ENCODE data around the gene NEDD4L.
"Not testable (repeated sequence)": the region's sequence is repeated elsewhere in the genome, so short reads cannot be mapped to it uniquely, and the experiment has no call there.

NEDD4L gene

DNA sequence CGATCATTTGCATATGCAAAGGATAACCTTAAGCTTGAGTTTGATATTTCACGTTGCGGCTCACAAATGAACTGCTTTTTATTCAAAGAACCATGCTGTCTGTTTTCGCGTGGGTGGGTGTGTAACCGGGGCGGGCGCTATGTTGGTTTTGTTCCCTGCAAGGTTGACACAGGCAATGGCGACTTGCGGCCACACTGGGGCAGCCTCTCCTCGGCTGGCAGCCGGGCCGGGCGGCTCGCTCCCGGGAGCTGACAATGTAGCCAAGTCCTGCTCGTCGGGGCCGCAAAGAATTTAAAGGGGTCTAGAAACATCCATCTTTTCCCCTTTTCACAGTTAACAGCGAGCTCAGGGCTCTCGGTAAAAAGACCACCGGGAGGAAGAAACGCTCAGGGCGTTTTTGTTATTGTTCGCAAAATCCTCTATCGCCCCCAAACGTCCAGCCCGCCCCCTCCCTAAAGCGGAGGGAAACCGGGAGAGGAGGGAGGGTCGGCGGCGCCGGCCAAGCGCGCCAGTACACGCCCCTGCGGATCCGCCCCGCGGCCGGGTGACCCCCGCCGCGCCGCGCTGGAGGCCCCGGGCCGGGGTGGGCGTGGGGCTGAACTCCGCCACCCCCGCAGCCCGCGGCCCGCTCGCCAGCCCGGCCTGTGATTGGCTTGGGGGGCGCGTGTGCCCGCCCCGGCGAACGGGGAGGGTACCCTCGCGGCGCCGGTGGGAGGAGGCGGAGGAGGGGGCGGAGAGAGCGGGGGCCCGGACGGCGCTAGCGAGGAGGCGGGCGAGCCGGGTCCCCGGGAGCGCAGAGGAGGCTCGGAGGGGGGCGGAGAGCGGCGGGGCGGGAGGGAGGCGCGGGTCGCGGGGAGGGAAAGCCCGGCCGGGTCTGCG is at the start of gene NEDD4L:
Gene NEDD4L (plus strand): TSS at position 736 of the 879 bp plus-strand sequence. CDS start 435 bp downstream, outside the sequence.
- DNase-seq (ENCODE audit: low spot score) = peak; percentile 91

DNA sequence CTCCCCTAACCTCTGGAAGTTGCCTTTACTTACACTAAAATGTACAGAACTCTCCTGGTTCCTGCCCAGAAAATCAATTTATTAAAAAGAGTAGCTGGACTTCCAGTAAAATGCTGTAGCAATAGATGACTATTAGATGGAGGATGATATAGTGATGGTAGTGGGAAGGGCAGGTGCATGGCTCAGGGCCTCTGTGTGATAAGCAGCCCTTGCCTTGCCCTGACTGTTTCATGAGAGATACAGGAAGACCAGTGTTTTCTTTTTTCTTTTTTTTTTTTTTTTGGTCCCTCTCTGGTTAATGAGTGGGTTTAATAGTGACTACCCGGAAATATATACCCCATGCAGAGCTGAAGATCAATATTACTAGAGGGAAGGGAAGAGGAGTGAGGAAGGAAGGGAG is 48.7 kb upstream of the NEDD4L start:
- DNase-seq (ENCODE audit: low spot score) = no peak

DNA sequence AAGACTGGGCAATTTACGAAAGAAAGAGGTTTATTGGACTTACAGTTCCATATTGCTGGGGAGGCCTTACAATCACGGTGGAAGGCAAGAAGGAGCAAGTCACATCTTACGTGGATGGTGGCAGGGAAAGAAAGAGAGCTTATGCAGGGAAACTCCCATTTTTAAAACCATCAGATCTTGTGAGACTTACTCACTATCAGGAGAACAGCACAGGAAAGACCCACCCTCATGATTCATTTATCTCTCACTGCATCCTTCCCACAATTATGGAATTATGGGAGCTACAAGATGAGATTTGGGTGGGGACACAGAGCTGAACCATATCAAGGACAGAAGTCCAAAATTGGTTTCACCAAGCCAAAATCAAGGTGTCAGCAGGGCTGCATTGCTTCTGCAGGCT is 47.1 kb upstream of the NEDD4L start:
- DNase-seq (ENCODE audit: low spot score) = not testable (repeated sequence)

DNA sequence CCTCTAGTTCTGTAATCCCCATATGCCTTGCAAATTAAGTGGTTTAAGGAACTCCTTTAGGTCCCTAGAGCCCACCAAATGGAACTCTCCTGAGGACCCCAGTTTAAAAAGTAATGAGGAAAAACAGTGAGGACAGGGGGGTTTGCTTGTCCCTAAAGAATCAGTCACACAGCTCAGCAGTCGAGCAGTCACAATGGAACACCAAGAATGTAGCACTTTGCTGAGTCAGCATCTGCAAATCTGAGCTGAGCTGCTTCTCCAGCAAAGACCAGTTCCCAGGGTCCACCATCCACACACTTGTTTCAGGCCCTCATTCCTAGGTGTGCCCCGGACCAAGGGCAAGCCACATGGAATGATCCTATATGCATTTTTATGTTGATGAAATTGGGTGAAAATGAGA is 46.2 kb upstream of the NEDD4L start:
- no peak for DNase-seq (ENCODE audit: low spot score)

DNA sequence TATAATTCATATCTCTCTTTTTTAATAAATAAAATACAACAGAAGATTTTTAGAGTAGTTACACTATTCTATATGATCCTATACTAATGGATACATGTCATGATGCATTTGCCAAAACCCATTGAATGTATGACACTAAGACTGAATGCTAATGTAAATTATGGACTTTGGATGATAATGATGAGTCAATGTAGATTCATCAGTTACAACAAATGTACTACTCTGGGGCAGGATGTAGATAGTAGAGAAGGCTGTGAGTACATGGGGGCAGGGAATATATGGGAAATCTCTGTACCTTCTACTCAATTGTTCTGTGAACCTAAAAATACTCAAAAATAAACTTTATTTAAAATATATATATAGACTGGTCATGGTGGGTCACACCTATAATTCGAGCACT is 45.6 kb upstream of the NEDD4L start:
- DNase-seq (ENCODE audit: low spot score) = no peak

DNA sequence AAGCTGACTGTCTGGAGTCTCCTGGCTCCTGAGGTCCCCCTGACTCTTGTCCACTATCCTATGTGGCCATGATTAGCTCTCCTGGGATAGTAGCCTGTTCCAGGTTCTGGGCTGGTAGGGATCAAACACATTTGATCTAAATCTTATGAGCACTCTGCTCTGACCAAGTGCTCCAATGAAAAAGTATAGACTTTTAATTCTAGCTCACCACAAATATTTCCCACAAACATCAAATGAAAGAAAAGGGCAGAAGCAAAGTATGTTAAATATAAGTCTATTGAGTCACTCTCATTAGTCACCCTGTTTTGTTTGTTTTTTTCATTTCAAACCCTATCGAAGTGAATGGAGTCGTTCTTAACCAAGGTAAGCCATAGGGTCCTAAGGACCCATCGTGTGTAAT is 39.7 kb upstream of the NEDD4L start:
- no peak for DNase-seq (ENCODE audit: low spot score)

DNA sequence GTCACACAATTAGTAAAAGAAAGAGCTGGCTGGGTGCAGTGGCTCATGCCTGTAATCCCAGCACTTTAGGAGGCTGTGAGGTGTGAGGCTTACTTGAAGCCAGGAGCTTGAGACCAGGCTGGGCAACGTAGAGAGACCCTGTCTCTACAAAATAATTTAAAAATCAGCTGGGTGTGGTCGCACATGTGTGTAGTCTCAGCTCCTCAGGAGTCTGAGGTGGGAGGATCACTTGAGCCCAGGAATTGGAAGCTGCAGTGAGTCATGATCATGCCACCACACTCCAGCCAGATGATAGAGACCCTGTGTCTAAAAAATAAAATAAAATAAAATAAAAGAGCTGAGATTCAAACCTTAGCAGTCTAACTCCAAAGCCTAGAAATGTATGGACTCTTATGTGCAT is 39.0 kb upstream of the NEDD4L start:
- no peak for DNase-seq (ENCODE audit: low spot score)

DNA sequence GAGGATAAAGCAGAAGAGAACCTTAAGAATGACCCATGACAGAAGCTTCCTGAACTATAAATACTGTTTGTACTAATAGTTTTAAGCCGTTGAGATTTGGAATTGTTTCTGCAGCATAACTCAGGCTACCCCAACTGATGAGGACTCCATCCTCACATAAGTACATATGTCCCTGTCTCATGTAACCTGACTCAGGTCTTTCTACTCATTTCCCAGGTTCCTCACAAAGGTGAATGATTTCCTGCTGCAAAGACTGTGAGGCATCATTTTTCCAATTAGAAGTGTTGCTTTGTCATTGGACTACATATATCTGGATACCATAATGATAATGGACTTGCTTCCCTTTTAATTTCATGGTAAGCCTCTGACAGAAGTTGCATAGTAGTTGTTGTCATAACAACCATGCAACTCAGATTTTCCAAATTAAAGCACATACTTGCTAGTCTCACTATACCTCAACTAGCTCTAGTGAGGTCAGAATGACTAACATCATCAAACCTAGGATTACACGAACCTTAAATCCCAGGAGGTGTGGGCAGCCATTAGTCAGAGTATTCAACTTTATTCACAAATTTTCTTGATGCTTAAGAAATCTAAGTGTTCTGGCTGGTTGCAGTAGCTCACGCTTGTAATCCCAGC is 38.0 kb upstream of the NEDD4L start:
- DNase-seq (ENCODE audit: low spot score) = no peak

DNA sequence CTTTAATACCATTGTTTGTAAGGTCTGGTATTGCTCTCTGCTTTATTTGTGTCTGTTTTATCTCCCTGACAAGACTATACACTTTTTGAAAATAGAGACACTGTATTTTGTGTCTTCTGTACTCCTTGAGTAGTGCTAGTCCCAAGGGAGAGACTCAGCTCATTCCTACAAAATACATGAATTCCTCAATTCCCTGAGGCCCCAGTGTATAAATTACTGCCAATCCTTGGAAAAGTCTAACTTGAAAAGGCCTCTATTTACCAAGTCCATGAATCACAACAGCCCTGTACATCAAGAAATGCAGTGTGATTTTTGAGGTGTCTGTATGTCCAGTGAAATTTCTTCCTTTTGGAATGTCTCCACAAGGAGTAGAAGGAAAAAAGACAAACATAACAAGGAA is 34.9 kb upstream of the NEDD4L start:
- no peak for DNase-seq (ENCODE audit: low spot score)

DNA sequence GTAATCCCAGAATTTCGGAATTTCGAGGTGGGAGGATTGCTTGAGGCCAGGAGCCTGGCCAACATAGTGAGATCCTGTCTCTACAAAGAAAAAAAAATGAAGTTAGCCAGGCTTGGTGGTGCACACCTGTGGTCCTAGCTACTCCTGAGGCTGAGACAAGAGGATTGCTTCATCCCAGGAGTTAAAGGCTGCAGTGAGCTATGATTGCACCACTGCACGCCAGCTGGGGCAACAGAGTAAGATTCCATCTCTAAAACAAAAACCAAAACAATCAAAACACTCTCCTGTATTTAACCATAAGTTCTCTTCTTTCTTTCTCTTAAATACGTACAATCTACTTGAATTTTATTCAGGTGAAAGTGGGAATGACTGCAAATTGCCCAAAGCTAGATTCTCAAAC is 33.8 kb upstream of the NEDD4L start:
- no peak for DNase-seq (ENCODE audit: low spot score)

DNA sequence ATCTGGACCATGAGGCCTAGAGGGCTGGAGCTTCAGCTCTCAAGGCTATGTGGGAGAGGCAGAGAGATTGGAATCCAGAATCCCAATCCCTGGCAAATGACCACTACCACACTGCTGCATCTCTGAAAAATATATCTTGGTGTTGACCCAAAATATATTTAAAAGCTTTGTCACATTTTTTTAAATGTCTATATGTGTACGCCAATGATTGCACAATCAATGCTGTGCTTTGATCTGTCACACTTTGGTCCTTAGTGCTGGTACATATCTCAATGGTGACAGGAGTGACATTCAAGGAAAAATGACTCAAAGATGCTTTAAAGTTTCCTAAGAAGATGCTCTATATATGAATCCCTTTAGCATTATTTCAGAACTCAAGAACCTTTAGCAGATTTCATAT is 31.7 kb upstream of the NEDD4L start:
- no peak for DNase-seq (ENCODE audit: low spot score)

DNA sequence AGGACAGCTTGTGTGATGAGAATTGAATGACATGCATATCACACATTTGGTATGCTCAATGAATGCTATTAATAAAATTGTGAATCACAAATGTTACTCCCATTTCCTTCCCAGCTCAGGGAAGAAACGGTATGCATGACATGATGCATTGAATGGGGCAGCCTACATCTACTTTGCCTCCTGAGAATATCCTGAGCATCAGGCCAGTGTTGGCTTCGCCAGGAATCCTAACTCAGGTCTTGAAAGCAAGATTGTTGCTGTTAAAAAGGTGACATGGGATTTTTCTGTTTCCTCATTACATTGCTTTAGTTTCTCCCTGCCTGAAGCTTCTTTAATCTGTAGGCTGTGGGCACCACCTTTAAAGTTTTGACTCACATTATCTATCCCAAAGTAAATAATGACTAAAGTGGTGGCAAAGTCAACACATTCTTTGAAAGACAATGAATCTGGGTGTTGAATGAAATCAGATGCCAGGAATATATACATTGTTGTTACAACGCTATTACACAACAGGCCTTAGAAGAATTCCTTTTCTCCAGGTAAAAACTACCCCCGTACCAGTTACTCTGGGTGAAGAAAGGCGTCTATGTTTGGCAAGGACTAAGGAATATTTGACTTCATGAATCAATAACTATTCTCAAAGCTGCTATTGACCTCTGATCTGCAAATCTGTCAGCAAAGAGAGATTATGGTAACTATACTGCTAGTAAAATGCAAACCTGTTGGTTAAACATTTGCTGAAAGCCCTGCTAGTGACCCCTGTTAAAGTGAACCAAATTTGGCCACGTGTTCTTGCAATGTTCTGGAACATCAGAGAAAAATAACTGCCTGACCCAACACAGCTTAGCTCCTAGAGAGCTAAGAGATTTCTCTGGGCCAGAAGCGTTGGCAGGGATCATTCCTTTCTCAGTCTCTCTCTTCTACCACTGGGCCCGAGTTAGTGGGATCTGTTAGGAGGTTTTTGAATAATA is 30.5 kb upstream of the NEDD4L start:
- no peak for DNase-seq (ENCODE audit: low spot score)

DNA sequence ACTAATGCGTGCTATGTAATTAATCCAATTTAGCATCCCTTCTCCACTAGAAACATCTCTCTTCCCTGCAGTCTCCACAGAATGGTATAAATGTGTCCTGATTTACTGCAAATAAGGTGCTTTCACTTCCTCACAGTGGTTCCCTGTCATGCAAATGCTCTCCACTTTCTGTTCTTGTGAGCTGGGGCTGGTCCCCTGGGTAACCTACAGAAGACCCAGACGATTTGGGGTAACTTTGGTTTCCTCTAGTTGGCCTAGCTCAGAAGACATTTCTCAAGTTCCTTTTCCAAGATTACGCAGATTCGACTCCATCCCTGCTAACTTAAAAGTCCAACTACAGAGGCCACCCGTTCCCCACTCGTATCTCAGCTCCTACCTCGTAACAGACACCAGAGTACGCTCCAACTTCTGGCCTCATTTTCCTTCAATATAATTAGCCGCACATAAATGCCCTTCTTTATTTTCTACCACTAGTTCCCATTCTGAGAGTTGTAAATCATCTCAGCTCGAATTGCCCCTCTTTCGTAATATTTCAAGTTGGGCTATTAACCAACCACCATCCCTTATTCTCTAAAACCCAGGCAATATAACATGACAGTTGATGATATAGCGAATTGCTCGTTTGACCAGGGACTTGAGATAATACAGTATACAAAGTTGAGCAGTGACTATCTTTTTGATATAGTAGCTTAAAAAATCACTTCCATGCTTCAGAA is 28.8 kb upstream of the NEDD4L start:
- DNase-seq (ENCODE audit: low spot score) = no peak

DNA sequence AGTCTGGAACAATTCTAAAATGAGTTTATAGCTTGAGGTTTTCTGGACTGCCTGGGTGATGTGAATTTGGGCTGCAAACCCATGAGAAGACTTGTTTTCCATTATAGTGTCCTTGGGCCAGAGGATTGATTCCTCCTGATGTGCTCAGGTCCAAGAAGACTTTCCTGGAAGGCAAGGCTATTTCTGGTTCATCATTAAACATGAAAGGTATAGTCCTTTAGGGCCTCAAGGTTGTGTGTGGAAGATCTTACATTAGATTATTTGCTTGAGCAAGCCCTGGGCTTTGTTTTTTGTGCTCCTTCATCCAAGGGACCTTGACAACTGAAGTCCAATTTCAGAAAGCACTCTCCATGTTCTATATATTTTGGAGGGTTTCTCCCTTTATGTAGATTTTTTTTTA is 26.8 kb upstream of the NEDD4L start:
- no peak for DNase-seq (ENCODE audit: low spot score)

DNA sequence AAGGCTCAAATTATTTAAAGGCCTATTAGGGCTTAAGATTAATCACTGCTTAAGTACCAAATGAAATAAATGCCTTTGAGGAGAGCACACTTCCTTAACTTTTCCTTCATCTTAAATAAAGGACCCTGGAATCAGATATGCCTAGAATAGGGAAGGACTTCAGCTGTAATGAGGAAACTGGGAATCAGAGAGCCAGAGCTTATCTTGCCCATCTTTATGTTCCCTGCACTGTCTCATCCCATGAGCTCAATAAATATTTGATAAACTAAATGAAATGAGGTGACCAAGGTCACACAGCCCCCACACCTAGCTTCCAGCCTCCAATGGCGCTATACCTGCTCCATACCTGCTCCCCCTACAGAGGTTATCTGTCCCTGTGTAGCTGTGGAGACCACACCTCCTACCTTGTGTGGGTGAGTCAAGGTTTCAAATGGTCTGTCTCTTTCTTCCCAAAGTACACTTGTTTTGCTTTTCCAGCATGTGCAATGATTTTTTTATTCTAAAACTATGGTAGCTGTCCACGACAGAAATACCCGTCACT is 23.4 kb upstream of the NEDD4L start:
- no peak for DNase-seq (ENCODE audit: low spot score)

DNA sequence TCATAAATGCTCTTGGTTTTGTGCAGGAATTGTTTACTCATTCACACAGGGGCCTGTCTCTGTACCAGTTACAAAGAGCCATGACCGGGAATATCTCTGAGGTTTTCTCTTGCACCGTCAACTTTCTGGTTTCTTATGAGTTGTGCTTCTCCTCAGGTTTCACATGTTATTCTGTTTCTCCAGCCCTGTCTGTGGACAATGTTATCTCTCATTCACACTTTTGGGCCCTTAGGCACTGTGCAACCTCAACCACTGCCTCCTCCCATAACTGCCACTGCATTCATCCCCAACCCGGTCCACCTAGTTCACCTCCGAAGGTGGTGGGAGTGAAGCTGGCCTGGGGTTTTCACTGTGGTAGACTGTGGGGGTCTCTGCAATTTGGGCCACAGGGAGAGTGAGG is 22.5 kb upstream of the NEDD4L start:
- no peak for DNase-seq (ENCODE audit: low spot score)

DNA sequence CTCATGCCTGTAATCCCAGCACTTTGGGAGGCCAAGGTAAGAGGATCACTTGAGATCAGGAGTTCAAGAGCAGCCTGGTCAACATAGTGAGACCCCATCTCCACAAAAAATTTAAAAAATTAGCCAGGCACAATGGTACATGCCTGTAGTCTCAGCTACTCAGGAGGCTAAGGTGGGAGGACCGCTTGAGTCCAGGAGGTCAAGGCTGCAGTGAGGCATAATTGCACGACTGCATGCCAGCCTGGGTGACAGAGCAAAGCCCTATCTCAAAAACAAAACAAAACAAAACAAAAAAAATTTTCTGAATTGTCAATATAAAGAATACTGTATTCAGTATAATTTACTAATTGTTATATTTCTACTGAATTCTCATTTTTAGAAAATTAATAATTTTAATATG is 20.9 kb upstream of the NEDD4L start:
- no peak for DNase-seq (ENCODE audit: low spot score)

DNA sequence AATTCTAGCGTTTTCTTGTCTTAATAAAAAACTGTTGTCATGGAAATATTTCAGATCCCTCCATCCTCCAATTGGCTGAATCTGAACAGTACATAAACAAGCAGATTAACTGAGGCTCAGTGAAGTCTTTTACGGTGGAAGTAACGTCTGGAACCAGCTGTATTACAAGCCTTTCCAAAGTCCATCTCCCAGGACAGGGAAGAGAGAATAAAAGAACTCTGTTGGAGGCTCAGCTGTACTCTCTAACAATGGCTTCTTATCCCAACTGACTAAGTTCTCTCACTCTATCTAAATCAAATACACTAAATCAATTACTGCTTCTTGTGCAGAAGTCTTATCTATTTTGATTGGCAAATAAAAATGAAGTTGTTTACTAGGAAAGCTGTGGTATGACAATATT is 19.9 kb upstream of the NEDD4L start:
- DNase-seq (ENCODE audit: low spot score) = no peak

DNA sequence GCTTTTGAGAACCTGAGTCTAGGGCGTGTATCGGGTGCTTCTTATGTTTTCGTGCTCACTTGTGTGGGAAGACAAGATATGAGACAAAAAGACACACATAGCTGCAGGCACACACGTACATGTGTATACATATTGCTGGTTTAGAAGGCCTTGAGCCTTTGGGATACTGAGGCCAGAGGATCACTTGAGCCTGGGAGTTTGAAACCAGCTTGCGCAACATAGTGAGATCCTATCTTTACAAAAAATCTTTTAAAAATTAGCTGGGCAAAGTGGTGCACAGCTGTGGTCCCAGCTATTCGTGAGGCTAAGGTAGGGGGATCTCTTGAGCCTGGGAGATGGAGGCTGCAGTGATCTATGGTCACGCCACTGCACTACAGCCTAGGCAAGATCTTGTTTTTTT is 18.8 kb upstream of the NEDD4L start:
- no peak for DNase-seq (ENCODE audit: low spot score)

DNA sequence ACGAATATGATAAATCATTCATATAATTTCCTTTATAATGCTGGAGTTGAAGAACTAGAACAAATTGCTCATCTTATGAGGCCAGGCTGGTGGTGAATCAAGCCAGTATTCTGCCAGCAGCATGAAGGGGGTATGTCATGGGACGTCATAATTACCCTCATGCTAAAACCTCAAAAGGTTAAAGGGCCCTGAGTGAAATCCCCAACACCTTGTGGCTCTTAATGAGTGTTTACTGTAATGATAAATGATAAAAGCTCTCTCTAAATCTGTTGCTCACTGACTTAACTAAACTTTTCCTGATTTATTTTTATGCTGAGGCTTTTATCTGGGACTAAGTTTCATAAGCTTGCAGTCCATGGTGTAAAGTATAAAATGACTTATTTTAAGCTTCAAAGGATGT is 18.3 kb upstream of the NEDD4L start:
- DNase-seq (ENCODE audit: low spot score) = no peak

DNA sequence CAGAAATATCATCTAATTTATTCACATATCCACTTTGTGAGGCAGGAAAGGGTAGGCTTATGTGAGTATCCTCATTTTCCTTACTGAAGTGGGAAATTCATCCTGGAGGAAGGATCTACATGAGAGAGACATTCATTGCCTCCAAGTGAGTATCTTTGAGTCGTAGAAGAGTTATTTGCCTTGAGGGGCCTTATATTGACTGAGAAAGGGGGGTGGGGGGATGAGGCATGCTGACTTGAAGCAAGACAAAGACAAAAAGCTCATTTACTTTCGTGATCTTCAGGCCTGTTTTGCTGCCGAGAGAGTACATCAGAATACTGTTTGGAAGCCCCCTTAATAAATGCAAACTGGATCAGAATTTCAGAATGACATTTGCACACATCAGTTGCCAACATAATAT is 17.6 kb upstream of the NEDD4L start:
- DNase-seq (ENCODE audit: low spot score) = no peak

DNA sequence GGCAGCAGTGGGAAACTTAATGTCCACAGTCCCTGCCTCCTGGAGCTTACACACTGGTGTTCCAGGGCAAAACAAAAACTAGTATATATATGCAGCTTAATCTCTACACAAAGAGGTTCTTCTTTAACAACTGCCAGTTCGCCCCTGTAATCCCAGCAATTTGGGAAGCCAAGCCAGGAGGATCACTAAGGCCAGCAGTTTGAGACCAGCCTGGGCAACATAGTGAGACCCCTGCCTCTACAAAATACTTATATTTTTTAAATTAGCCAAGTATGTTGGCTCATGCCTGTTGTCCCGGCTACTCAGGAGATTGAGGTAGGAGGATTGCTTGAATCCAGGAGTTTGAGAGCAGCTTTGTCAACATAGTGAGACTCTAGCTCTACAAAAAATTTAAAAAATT is 17.2 kb upstream of the NEDD4L start:
- DNase-seq (ENCODE audit: low spot score) = no peak
